Measurements from ENCODE around the gene MBOAT1. TPM values are rescaled to one million over a fixed set of nuclear protein-coding genes. Genes with fewer than 3 reads are reported as not detected.
"Not testable (repeated sequence)": the region's sequence is repeated elsewhere in the genome, so short reads cannot be mapped to it uniquely, and the experiment has no call there.

Gene MBOAT1
- total RNA-seq, 4 donors from 2014 or later, result 6.6 to 10.2 (median 7.0) TPM

DNA sequence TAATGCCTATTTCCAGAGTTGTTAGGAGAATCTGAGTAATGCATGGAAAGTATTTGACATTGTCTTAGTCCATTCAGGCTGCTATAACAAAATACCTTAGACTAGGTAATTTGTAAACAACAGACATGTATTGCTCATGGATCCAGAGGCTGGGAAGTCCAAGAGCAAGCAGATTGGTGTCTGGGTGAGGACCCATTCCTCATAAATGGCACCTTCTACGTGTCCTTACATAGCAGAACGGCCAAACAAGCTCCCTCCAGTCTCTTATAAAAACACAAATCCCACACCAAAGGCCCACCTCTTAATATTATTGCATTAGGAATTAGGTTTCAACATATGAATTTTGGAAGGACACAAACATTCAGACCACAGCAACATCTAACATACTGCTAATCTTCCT, 30.2 kb downstream of the MBOAT1 start:
- ATAC-seq (ENCODE audit: low FRiP score) (no peak), DNase-seq (ENCODE audit: low spot score) (no peak)
- TF ChIP-seq CTCF (IDR thresholded peaks at IDR 0.05), result no peak

- no peak for DNase-seq (ENCODE audit: low spot score)
- TF ChIP-seq CTCF (IDR thresholded peaks at IDR 0.05), result no peak
- ATAC-seq (ENCODE audit: low FRiP score), result no peak
These were observed 31.3 kb downstream of the MBOAT1 start for GRCh38 chr6:20180935-20181334.

- not testable (repeated sequence) for DNase-seq (ENCODE audit: low spot score); ATAC-seq (ENCODE audit: low FRiP score)
These were observed 32.8 kb downstream of the MBOAT1 start for GRCh38 chr6:20179287-20180045.

- TF ChIP-seq CTCF (IDR thresholded peaks at IDR 0.05), result no peak
- no peak for DNase-seq (ENCODE audit: low spot score)
- ATAC-seq (ENCODE audit: low FRiP score), result no peak
These were observed 33.9 kb downstream of the MBOAT1 start for GRCh38 chr6:20178327-20178726.

DNA sequence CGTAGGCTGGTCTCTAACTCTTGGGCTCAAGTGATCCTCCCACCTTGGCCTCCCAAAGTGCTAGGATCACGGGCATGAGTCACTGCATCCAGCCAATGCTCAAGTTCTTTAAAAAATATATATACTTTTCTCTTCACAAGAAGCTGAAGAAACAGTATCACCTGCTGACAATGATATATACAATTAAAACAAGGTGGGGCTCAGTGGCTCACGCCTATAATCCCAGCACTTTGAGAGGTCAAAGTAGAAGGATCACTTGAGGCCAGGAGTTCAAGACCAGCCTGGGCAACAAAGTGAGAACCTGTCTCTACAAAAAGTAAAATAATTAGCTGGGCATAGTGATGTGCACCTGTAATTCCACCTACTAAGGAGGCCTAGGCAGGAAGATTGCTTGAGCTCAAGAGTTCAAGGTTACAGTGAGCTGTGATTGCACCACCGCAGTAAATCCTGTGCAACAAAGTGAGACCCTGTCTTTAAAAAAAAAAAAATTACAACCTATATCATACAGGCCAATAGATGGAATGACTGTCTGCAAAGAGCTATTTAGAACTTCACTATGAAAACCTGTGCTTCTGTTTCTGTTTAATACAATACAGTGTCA, 36.4 kb downstream of the MBOAT1 start:
- DNase-seq (ENCODE audit: low spot score), result no peak
- TF ChIP-seq CTCF (IDR thresholded peaks at IDR 0.05), result no peak
- no peak for ATAC-seq (ENCODE audit: low FRiP score)

DNA sequence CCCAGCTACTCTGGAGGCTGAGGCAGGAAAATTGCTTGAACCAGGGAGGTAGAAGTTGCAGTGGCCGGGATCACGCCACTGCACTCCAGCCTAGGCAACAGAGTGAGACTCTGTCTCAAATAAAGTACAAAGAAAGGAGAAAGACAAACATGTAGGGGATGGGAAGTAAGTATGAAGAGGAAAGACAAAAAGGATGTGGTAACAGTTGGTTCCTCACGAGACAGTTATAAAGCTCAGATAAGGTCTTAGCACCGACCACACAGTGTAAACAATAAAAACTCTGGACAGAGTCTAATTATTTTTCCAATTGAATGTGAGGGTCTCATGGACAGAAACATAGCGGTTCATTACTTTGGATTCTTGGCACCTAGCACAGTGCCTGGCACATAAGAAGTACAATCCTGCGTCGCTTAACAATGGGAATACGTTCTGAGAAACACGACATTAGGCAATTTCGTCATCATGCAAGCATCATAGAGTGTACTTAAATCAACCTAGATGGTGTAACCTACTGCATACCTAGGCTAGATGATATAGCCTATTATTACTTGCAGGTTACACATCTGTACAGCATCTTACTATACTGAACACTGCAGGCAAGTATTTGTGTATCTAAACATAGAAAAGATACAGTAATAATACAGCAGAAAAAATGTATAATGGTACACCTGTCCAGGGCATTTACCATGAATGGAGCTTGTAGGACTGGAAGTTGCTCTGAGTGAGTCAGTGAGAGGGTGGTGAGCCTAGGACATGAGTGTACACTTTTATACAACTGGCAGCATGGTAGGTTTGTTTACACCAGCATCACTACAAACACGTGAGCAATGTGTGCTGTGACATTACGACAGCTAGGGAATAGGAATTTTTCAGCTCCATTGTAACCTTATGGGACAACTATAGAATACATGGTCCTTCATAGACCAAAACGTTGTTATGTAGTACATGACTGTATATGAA, 38.2 kb downstream of the MBOAT1 start:
- DNase-seq (ENCODE audit: low spot score) (no peak), ATAC-seq (ENCODE audit: low FRiP score) (no peak)
- TF ChIP-seq CTCF (IDR thresholded peaks at IDR 0.05), result no peak

DNA sequence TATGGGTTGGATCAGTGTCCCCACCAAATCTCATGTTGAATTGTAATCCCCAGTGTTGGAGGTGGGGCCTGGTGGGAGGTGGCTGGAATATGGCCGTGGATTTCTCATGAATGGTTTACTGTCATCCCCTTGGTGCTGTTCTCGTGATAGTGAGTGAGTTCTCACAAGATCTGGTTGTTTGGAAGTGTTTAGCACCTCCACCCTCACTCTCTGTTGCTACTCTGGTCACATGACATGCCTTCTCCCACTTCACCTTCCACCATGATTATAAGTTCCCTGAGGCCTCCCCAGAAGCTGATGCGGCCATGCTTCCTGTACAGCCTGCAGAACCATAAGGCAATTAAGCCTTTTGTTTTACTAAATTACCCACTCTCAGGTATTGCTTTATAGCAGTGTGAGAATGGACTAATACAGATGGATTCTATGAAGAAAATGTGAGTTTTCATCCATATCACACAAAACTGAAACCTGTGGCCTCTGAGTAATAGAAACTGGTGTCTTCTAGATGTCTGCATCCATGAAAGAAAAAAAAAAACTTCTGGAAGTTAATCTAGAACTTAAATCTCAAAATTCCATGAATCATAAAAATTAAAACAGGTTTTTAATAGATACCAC, 39.3 kb downstream of the MBOAT1 start:
- DNase-seq (ENCODE audit: low spot score), result no peak
- ATAC-seq (ENCODE audit: low FRiP score), result no peak
- TF ChIP-seq CTCF (IDR thresholded peaks at IDR 0.05), result no peak
